Fibroblast of lung (primary cell): ENCODE results near the gene GPSM1. TPM values are rescaled to one million over a fixed set of nuclear protein-coding genes. Genes with fewer than 3 reads are reported as not detected.

Experiments used
- DNase-seq, 2 donors: peaks; one replicate each; pipeline versions ENCODE4 v3.0.0 to v3.0.0-alpha.2; 2010; ENCODE audit warnings: low read depth in 2 of 2
- H2AFZ ChIP-seq: 2 replicates; pipeline ENCODE4 v1.5.1; 2012; ENCODE audit warnings: low read length, control low read depth, inconsistent platforms
- H3K27ac ChIP-seq: 2 replicates; pipeline ENCODE4 v1.5.1; 2011; ENCODE audit warnings: low read length, control low read depth; ENCODE audit not compliant: insufficient read depth
- H3K27me3 ChIP-seq: 2 replicates; pipeline ENCODE4 v1.5.1; 2011; ENCODE audit warnings: mild to moderate bottlenecking, low read length; ENCODE audit not compliant: control insufficient read depth, insufficient read depth
- H3K36me3 ChIP-seq: 2 replicates; pipeline ENCODE4 v1.5.1; 2011; ENCODE audit warnings: low read length; ENCODE audit not compliant: control insufficient read depth, insufficient read depth
- H3K4me1 ChIP-seq: 2 replicates; pipeline ENCODE4 v1.5.1; 2011; ENCODE audit warnings: low read length; ENCODE audit not compliant: control insufficient read depth, insufficient read depth; ENCODE audit errors: extremely low read depth
- H3K4me2 ChIP-seq: 2 replicates; pipeline ENCODE4 v1.5.1; 2011; ENCODE audit warnings: low read length, control low read depth; ENCODE audit not compliant: insufficient read depth; ENCODE audit errors: extremely low read depth
- H3K4me3 ChIP-seq, 4 experiments: fragments of 200-600 bp in 1 of 4; sonication (generic) in 1 of 4; replicated peaks in 1 of 4; 2 replicates each; pipeline ENCODE4 v1.5.1; 2011 to 2016; ENCODE audit warnings: low read length in 4 of 4, low read depth in 3 of 4, mild to moderate bottlenecking in 3 of 4, control low read depth in 2 of 4, inconsistent platforms in 1 of 4, mixed read lengths in 1 of 4; ENCODE audit not compliant: insufficient read depth in 1 of 4; ENCODE audit errors: control extremely low read depth in 1 of 4
- H3K79me2 ChIP-seq: 2 replicates; pipeline ENCODE4 v1.5.1; 2012; ENCODE audit warnings: mild to moderate bottlenecking, low read length, inconsistent platforms; ENCODE audit not compliant: control insufficient read depth, insufficient read depth
- H3K9ac ChIP-seq: 2 replicates; pipeline ENCODE4 v1.5.1; 2011; ENCODE audit warnings: mild to moderate bottlenecking, low read length, control low read depth; ENCODE audit not compliant: insufficient read depth
- H3K9me3 ChIP-seq: 2 replicates; pipeline ENCODE4 v1.5.1; 2012; ENCODE audit warnings: low read depth, low read length; ENCODE audit not compliant: control insufficient read depth, insufficient read depth
- H4K20me1 ChIP-seq: 2 replicates; pipeline ENCODE4 v1.5.1; 2011; ENCODE audit warnings: low read length; ENCODE audit not compliant: control insufficient read depth, insufficient read depth; ENCODE audit errors: extremely low read depth
- EZH2 ChIP-seq: IDR thresholded peaks from 2 replicates; pipeline ENCODE4 v1.5.1; 2012; ENCODE audit warnings: low read length, control low read depth, mild to moderate bottlenecking; ENCODE audit errors: missing control alignments
- polyA plus RNA-seq, 2 donors: library from polyadenylated mRNA; depleted of rRNA in 1 of 2; stranded (reverse) in 1 of 2; unstranded in 1 of 2; fragments of >200 nt; gene quantifications; 2 replicates each; pipeline ENCODE4 v1.2.1, GENCODE V29; 2011 to 2012; ENCODE audit warnings: missing spikeins in 1 of 2
- total RNA-seq: library from RNA; depleted of rRNA; stranded (reverse); fragments of >200 nt; gene quantifications from 2 replicates; pipeline ENCODE4 v1.2.1, GENCODE V29; 2014
- TF ChIP-seq, protein P1 (sequence below), 2 donors: IDR thresholded peaks in 1 of 2; conservative IDR thresholded peaks in 1 of 2; 1 replicate in 1 of 2; 2 replicates in 1 of 2; pipeline ENCODE4 v1.5.1; 2011 to 2012; ENCODE audit warnings: low read length in 2 of 2, control low read depth in 1 of 2, inconsistent platforms in 1 of 2, low read depth in 1 of 2, mild to moderate bottlenecking in 1 of 2

GPSM1 gene
- total and polyA plus RNA-seq, 2 donors (not counting 1 experiment from before 2014, with no cell fraction given) = 15.8 to 60.3 TPM

DNA sequence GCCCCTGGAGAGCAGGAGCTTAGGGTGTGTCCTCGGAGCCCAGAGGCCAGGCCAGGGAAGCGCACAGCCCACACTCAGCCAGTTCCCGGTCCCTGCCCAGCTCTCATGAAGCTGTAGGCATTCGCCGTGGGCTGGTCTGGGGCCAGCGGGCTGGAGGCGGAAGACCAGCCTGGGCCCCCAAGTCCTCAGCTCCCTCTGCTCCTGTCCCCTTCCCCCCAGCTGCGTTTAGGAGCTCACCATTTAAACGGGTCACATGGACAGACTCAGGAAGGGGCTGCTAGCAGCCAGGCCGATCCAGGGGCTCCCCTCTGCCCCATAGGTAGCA, 18.8 kb downstream of the GPSM1 start:
- H3K36me3 ChIP-seq = peaks cover 22% of the 10 kb centered on the region
- no peaks in the 10 kb centered on the region for H4K20me1 ChIP-seq
- peak overlapping the region; percentile 61 for H3K27ac ChIP-seq
- TF ChIP-seq EZH2 = no peak
- TF ChIP-seq, protein P1, sequence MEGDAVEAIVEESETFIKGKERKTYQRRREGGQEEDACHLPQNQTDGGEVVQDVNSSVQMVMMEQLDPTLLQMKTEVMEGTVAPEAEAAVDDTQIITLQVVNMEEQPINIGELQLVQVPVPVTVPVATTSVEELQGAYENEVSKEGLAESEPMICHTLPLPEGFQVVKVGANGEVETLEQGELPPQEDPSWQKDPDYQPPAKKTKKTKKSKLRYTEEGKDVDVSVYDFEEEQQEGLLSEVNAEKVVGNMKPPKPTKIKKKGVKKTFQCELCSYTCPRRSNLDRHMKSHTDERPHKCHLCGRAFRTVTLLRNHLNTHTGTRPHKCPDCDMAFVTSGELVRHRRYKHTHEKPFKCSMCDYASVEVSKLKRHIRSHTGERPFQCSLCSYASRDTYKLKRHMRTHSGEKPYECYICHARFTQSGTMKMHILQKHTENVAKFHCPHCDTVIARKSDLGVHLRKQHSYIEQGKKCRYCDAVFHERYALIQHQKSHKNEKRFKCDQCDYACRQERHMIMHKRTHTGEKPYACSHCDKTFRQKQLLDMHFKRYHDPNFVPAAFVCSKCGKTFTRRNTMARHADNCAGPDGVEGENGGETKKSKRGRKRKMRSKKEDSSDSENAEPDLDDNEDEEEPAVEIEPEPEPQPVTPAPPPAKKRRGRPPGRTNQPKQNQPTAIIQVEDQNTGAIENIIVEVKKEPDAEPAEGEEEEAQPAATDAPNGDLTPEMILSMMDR (conservative IDR thresholded peaks at IDR 0.05 in 1 of 2, IDR thresholded peaks at IDR 0.05 in 1 of 2; ENCODE audit: low read depth in 1 of 2, low read length in 2 of 2) = no peak
- H3K9me3 ChIP-seq = no peaks in the 10 kb centered on the region
- H3K4me3 ChIP-seq = no peak overlapping the region
- no peaks in the 10 kb centered on the region for H3K79me2 ChIP-seq
- H3K4me2 ChIP-seq = no peak overlapping the region
- H3K27me3 ChIP-seq = no peaks in the 10 kb centered on the region
- no peak overlapping the region for H2AFZ ChIP-seq
- H3K4me1 ChIP-seq = peaks cover 22% of the 10 kb centered on the region
- DNase-seq = no peak
- peak overlapping the region; percentile 23 for H3K9ac ChIP-seq

DNA sequence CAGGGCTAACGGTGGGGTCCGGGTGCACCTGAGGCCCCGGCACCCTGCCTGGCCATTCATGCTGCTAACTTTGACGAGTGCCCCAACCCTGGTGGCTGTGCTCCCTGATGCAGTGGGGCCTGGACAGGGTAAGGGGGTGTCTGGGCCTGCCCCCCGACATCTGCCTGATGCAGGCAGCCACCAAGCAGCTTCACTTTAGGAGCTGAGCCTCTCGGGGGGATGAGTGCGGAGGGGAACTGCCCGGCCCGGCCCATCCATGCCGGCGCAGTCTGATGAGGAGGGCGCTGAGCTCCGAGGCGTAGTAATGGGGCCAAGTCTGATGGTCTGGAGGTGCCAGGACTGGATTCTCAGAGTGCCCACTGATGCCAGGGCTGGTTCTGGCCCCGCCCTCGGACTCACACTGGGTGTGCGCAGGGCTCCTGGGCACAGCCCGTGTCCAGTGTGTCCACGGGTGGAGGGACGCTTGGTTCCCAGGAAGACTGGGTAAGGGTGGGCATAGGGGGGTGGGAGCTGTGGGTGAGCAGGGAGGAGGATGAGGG, 19.7 kb downstream of the GPSM1 start:
- DNase-seq = no peak
- H3K79me2 ChIP-seq = no peaks in the 10 kb centered on the region
- no peak overlapping the region for H3K4me2 ChIP-seq
- no peaks in the 10 kb centered on the region for H3K27me3 ChIP-seq
- no peaks in the 10 kb centered on the region for H4K20me1 ChIP-seq
- no peaks in the 10 kb centered on the region for H3K9me3 ChIP-seq
- H2AFZ ChIP-seq = no peak overlapping the region
- H3K4me1 ChIP-seq = peaks cover 22% of the 10 kb centered on the region
- TF ChIP-seq, protein P1 (conservative IDR thresholded peaks at IDR 0.05 in 1 of 2, IDR thresholded peaks at IDR 0.05 in 1 of 2; ENCODE audit: low read depth in 1 of 2, low read length in 2 of 2) = no peak
- no peak for TF ChIP-seq EZH2
- no peak overlapping the region for H3K4me3 ChIP-seq
- H3K9ac ChIP-seq = no peak overlapping the region
- no peak overlapping the region for H3K27ac ChIP-seq
- H3K36me3 ChIP-seq = peaks cover 22% of the 10 kb centered on the region

DNA sequence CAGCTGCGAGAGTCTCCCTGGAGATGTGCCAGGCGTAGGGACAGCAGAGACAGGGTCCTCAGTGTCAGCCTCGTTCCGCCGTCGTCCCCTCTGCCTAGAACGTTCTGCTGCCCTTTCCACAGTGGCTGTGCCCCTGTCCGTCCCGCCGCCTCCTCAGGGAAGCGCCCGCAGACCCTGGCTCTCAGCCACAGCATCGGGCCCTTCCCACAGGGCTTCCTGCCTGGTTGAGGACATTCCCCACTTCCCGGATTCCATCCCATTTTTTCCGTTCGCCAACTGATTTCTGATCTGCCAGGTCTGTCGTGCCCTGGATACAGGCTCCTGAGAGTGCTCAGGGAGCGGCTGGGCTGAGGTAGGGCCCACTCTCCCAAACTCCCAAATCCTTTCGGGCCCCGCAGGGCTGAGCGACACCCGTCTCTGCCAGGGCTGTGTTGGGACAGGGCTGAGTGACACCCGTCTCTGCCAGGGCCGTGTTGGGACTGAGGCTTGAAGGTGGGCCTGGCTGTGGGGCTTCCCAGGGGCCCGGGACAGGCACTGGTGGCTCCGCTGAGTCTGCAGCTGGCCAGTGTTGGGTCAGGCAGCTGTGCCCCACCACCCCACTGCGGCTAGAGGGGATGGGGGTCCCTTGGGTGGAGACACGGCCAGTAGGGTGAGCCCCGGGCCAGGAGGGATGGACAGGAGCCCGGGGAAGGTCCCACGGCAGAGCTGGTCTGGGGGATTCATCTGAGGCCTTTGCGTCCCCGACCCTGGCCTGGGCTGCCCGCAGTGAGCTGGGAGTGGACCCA, 20.3 kb downstream of the GPSM1 start:
- H2AFZ ChIP-seq = no peak overlapping the region
- peak in 1 of 2 donors; percentile 35 for DNase-seq
- no peaks in the 10 kb centered on the region for H3K27me3 ChIP-seq
- no peaks in the 10 kb centered on the region for H4K20me1 ChIP-seq
- TF ChIP-seq, protein P1 (conservative IDR thresholded peaks at IDR 0.05 in 1 of 2, IDR thresholded peaks at IDR 0.05 in 1 of 2; ENCODE audit: low read depth in 1 of 2, low read length in 2 of 2) = no peak
- TF ChIP-seq EZH2 = no peak
- no peak overlapping the region for H3K4me3 ChIP-seq
- no peaks in the 10 kb centered on the region for H3K79me2 ChIP-seq
- H3K36me3 ChIP-seq = peaks cover 22% of the 10 kb centered on the region
- peaks cover 22% of the 10 kb centered on the region for H3K4me1 ChIP-seq
- H3K9me3 ChIP-seq = no peaks in the 10 kb centered on the region
- H3K9ac ChIP-seq = no peak overlapping the region
- H3K4me2 ChIP-seq = no peak overlapping the region
- H3K27ac ChIP-seq = no peak overlapping the region
